Stimulated activated CD8-positive, alpha-beta memory T cell treated with anti-CD3 and anti-CD28 coated beads, Interleukin-12 subunit alpha, Interleukin-12 subunit beta, amount 100 ng/mL, for 24 hours (primary cell): ENCODE measurements around the gene IPPK.

ENCODE experiments used
- DNase-seq: peaks from one replicate; pipeline ENCODE4 v3.0.0-alpha.2; 2020; ENCODE audit errors: extremely low read depth

Gene IPPK

GRCh38 chr9:92669890-92670708 is at the start of gene IPPK:
Gene IPPK (minus strand): TSS chr9:92670131. CDS start chr9:92669988, 143 bp downstream.
- DNase-seq, result peak; percentile 95

- DNase-seq, result no peak
These were observed 49.2 kb upstream of the IPPK start for GRCh38 chr9:92719028-92719647.

GRCh38 chr9:92718086-92719001 is 48.4 kb upstream of the IPPK start:
- no peak for DNase-seq

GRCh38 chr9:92717201-92718085 is 47.5 kb upstream of the IPPK start:
- DNase-seq, result no peak

- DNase-seq, result peak; percentile 53
These were observed 46.6 kb upstream of the IPPK start for GRCh38 chr9:92716557-92716956.

GRCh38 chr9:92715488-92716231 is 45.7 kb upstream of the IPPK start:
- no peak for DNase-seq

GRCh38 chr9:92714787-92715487 is 45.0 kb upstream of the IPPK start:
- DNase-seq, result no peak

- no peak for DNase-seq
These were observed 44.1 kb upstream of the IPPK start for GRCh38 chr9:92714016-92714415.

GRCh38 chr9:92713528-92713927 is 43.6 kb upstream of the IPPK start:
- no peak for DNase-seq

GRCh38 chr9:92712767-92713166 is 42.8 kb upstream of the IPPK start:
- no peak for DNase-seq

GRCh38 chr9:92711844-92712243 is 41.9 kb upstream of the IPPK start:
- DNase-seq, result no peak

- no peak for DNase-seq
These were observed 41.2 kb upstream of the IPPK start for GRCh38 chr9:92711146-92711545.

GRCh38 chr9:92710368-92710767 is 40.4 kb upstream of the IPPK start:
- no peak for DNase-seq

GRCh38 chr9:92709954-92710353 is 40.0 kb upstream of the IPPK start:
- no peak for DNase-seq

GRCh38 chr9:92709240-92709639 is 39.3 kb upstream of the IPPK start:
- no peak for DNase-seq

GRCh38 chr9:92707530-92707929 is 37.6 kb upstream of the IPPK start:
- DNase-seq, result no peak

GRCh38 chr9:92706218-92706940 is 36.4 kb upstream of the IPPK start:
- DNase-seq, result no peak

- no peak for DNase-seq
These were observed 34.6 kb upstream of the IPPK start for GRCh38 chr9:92704528-92704927.

GRCh38 chr9:92696619-92697018 is 26.7 kb upstream of the IPPK start:
- no peak for DNase-seq
